HG03342 (cell line): ENCODE data around the gene AQP6.

Experiments used
- ATAC-seq: cut with Tn5 transposase; IDR thresholded peaks from one replicate; pipeline ENCODE4 v1.9.1; 2021; ENCODE audit warnings: mild to moderate bottlenecking, moderate library complexity; ENCODE audit not compliant: unreplicated experiment

The AQP6 gene

GRCh38 chr12:49955899-49956662 is 16.7 kb upstream of the AQP6 start:
- no peak for ATAC-seq

GRCh38 chr12:49956663-49957569 is 15.8 kb upstream of the AQP6 start:
- no peak for ATAC-seq

- ATAC-seq: no peak
Measured at GRCh38 chr12:49957570-49957967, 15.2 kb upstream of the AQP6 start.

DNA sequence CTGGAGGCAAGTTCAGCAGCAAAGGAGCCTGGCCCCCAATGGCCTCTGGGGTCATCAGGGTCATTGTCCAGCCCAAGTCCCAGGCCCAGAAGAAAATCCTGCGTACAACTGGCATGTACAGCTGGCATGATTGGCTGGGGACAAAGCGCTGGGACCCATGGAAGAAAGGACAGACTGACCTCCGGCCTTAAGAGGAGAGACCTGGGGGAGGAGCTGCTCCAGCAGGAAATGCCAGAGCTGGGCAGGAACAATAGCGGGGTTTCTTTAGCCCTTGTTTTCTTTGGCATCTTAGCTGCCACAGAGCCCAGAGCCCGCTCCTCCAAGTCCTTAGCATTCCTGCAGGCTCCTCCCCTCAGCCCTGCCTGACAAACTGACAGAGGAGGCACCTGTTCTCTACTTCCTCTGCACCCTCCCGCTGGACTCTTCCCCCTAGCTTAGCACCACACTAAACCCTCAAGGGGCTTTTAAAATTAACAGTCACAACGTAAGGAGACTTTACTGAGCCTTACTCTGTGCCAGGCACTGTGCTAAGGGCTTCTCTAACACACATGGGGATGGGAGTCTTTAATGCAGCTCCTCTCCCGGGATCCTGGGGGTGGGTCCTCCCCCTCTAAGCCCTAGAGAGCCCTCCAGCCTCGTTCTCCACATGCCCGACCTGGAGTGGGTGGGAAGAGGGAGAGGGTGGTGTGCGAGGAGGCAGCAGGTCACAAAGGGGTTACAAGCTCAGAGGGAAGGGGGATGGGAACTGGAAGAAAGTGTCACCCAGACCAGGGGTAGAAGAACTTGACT is 12.9 kb upstream of the AQP6 start:
- ATAC-seq: no peak

GRCh38 chr12:49960474-49961110 is 12.2 kb upstream of the AQP6 start:
- ATAC-seq: no peak

DNA sequence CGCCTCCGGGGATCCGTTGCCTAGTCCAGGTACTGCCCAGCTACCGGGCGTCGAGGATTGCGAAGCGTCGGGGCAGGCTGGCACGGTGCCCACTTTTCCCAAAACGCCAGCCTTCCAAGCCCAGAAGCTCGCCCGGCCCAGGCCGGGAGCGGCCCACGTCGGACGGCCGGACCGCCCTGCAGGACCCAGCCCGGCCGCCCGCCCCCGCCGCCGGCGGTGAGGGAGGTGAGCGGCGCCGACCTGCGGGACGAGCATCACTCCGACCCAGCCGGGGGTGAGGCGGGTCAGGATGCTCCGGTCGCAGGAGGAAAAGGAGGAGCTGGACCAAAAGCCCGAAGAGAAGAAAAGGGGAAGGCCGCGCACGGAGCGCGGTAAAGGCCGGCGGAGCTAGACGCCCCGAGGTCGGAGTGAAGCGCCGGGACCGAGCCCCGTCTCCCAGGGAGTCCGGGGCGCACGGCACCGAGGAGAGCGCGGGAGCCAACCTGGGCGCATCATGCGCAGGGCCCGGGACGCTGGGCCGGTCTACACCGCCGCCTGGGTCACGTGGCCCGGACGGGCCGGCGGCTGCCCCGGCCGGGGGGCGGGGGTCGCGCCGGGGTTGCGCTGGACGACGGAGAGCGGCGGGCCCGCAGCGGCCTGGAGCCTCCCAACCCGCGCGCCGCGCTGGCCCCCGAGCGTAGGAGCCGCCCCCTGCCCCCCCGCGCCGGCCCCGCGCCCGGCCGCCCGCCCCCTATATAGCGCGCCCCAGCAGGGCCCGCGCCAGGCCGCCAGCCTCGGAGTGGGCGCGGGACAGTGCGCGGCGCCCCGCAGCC is 11.4 kb upstream of the AQP6 start, which contains the start of gene AQP5:
TSS of gene AQP5 (plus strand) at position 762 of the 812 bp plus-strand sequence. CDS start 146 bp downstream, outside the sequence.
- no peak for ATAC-seq

DNA sequence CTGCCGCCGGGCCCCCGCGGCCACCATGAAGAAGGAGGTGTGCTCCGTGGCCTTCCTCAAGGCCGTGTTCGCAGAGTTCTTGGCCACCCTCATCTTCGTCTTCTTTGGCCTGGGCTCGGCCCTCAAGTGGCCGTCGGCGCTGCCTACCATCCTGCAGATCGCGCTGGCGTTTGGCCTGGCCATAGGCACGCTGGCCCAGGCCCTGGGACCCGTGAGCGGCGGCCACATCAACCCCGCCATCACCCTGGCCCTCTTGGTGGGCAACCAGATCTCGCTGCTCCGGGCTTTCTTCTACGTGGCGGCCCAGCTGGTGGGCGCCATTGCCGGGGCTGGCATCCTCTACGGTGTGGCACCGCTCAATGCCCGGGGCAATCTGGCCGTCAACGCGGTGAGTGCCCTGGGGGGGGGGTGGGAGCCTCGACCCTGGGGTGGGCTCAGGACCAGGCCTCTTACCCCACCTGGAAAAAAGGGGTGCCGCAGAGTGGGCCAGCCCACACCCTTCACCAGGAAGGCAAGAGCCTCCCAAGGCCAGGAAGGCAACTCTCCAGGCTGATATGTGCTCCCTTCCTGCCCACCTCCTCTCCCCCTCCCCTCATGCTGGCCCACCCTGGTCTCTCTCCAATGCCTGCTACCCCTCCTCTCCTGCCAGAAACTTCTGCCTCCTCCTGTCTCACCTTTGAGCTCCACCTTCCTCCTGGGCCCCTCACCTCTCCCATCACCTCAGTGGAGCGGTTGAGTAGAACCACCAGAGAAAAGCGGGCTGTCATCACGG is 10.6 kb upstream of the AQP6 start:
- no peak for ATAC-seq

DNA sequence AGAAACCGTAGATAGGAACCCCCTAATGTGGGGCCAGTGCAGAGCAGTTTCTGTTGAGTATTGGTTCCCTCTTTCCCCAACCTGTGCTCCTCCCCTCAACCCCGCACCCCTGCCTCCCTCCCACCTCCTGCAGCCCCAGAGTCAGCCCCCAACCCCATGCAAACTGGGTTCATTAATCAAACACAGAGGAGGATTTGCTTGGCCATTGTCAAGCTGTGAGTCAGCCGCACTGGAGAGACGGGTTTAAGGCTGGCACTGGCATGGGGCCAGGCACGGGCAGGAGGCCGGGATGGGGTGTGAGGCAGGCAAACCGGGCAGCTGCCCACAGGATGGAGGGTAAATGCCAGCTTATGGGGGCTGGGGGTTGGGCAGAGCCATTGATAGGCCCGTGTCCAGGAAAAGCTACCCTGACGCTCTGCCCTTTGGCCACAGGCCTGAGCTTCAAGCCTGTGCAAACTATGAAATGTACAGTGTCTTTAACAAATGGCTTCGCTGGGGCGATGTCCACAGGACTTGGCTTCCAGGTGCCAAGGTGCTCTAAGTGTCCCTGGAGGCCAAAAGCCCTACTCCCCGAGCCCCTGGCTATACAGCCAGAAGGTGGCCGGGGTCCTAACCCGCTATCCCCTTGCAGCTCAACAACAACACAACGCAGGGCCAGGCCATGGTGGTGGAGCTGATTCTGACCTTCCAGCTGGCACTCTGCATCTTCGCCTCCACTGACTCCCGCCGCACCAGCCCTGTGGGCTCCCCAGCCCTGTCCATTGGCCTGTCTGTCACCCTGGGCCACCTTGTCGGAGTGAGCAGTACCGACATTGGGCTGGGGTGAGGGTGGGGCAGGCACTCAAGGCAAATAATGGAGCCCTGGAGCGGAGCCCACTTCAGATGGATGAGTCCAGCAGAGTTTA is 9.6 kb upstream of the AQP6 start:
- ATAC-seq: no peak

DNA sequence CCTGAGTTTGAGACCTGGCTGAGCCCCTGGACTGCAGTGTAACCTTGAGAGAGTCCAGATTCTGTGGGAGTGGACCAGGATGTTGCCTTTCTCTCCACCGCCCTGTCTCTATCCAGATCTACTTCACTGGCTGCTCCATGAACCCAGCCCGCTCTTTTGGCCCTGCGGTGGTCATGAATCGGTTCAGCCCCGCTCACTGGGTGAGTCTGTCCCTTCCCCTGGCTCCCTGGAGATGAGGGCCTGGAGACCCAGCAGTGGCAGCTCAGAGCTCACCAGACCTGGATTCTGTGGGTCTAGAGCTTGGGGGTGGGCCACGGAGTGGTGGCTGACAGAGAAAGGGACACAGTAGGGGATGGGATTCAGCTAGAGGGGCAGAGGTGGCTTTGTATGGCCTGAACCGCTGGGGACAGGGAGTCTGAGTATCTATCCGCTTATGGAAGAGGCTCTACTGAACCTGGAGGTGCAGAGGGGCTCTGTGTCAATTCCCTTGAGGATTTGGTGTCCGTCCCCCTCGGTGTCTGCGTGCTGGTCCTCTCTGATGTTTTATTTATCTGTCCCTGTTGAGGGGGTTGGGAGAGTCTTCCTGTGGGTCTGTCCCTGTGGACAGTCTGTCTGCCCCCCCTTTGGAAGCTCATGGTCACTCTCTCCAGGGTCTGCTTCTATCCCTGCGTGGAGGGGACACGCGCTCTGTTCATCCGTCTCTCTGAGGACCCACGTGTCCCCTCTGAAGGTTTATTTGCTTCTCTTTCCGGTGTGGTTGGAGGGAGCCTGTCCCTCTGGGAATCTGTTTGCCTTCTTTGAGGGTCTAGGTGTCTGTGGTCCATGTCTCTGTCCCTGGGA is 8.6 kb upstream of the AQP6 start:
- no peak for ATAC-seq

- ATAC-seq: no peak
Measured at GRCh38 chr12:49964849-49965624, 7.7 kb upstream of the AQP6 start.

- no peak for ATAC-seq
Measured at GRCh38 chr12:49965836-49966235, 6.9 kb upstream of the AQP6 start.

DNA sequence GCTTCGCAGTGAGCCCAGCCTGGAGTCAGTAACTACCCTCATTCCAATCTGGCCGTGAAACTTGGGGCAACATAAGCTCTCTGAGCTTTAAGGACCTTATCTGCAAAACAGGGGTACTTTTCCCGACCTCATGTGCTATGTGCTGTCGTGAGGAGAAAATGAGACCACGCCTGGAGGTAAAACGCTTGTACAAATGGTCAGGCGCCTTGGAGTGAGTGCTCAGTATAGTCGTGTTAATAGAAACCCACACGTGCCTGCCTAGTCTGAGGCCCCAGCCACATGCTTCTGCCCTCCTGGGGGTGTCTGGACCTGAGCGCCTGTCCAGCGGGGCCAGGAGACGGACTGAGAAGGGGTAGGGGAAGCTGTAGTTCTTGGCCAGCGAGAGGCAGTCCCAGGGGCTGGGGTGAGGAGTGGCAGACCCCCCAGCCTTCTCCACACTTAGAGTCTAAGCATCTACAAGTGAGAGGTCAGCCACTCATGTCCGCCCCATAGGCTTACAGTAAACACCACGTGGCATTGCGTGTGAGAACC is 6.2 kb upstream of the AQP6 start:
- ATAC-seq: no peak

DNA sequence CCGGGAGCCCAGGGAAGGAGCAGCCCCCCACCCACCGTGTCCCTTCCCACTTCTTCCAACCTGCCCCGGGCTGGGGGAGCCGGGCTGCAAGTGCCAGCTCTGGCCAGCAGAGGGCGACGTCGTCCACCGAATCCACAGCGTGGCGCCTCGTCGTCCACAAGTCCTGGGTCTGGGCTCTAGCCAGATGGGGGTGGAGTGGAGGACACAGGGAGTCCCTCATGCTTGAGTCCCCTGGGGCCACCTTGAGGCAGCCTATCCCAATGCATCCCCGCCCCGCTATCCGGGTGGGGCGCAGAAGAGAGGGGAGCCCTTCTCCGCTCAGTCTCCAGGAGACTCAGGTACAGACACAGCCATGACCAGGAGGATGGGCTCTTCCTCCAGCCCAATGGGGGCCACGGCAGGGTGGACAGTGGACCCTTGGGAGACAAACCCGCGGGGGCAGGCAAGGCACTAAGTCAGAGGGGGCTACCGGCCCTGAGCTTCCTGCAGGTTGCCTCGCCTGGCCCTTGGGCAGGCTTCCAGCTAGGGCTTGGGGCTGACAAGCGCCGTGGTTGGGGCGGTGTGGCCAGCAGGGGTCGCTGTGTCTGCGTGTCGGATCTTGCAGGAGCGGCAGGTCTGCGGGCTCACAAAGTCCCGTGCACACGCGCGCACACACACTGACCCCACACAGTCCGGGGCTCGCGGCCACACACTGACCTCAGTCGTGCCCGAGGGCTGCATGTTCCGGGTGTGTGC is 5.5 kb upstream of the AQP6 start:
- no peak for ATAC-seq

- no peak for ATAC-seq
Measured at GRCh38 chr12:49967777-49968250, 4.9 kb upstream of the AQP6 start.

GRCh38 chr12:49968471-49968870 is 4.3 kb upstream of the AQP6 start:
- no peak for ATAC-seq
